Uterus (tissue), 4 donors: ENCODE results near the gene CDH3. TPM values are rescaled to one million over a fixed set of nuclear protein-coding genes. Genes with fewer than 3 reads are reported as not detected.

ENCODE experiments used
- DNase-seq, 2 donors: peaks; one replicate each; pipeline ENCODE4 v3.0.0-alpha.2; 2019 to 2020
- H3K27ac ChIP-seq, 2 donors: fragments of 200-600 bp; sonication (generic); 1 replicate in 1 of 2; 2 replicates in 1 of 2; pipeline ENCODE4 v1.5.1; 2016 to 2018
- H3K27me3 ChIP-seq, 2 donors: fragments of 200-600 bp; sonication (generic); one replicate each; pipeline ENCODE4 v1.5.1; 2018 to 2019; ENCODE audit warnings: control low read depth in 1 of 2
- H3K36me3 ChIP-seq, 2 donors: fragments of 200-600 bp; sonication (generic); one replicate each; pipeline ENCODE4 v1.5.1; 2019; ENCODE audit warnings: control low read depth in 1 of 2
- H3K4me1 ChIP-seq, 2 donors: fragments of 200-600 bp; sonication (generic); one replicate each; pipeline ENCODE4 v1.5.1; 2018 to 2019; ENCODE audit warnings: control low read depth in 1 of 2
- H3K4me3 ChIP-seq, 2 donors: fragments of 200-600 bp; sonication (generic); 1 replicate in 1 of 2; 2 replicates in 1 of 2; pipeline ENCODE4 v1.5.1; 2018 to 2019; ENCODE audit warnings: mild to moderate bottlenecking in 1 of 2
- H3K9me3 ChIP-seq, 2 donors: fragments of 200-600 bp; sonication (generic); one replicate each; pipeline ENCODE4 v1.5.1; 2019; ENCODE audit warnings: control low read depth in 1 of 2
- CTCF ChIP-seq, 4 experiments: fragments of 200-600 bp in 2 of 4; fragments of 450-650 bp in 2 of 4; sonication (generic) in 2 of 4; IDR thresholded peaks; one replicate each; pipeline ENCODE4 v1.5.1; 2016 to 2019; ENCODE audit warnings: antibody characterized with exemption in 4 of 4, mild to moderate bottlenecking in 2 of 4, moderate library complexity in 1 of 4
- POLR2A ChIP-seq, 2 donors: fragments of 450-650 bp; IDR thresholded peaks; one replicate each; pipeline ENCODE4 v1.6.1; 2016; ENCODE audit warnings: antibody characterized with exemption in 2 of 2, mild to moderate bottlenecking in 1 of 2, moderate library complexity in 1 of 2
- intact Hi-C: fragments of 100-400 bp; cut with DNase I; formaldehyde crosslinking; loops from one replicate; pipeline ENCODE4 v1.15.1; 2023; ENCODE audit warnings: low total_unique reads
- total RNA-seq, 4 donors: library from RNA; depleted of rRNA in 3 of 4; stranded (reverse); fragments of >200 nt in 3 of 4; gene quantifications; one replicate each; pipeline versions ENCODE4 v1.1.0 to v1.2.4, GENCODE V29; 2014 to 2023
- donor health status: DM: yes; HTN: yes; CAD: no.

The CDH3 gene
- total RNA-seq, 4 donors from 2014 or later: 5.1 to 55.3 (median 18.9) TPM

GRCh38 chr16:68685685-68686478 lies 40.8 kb downstream of the CDH3 start:
- Histone ChIP-seq H3K4me1 (no peaks in the 10 kb centered on the region), H3K4me3 (no peak overlapping the region), H3K27ac (no peak overlapping the region), H3K9me3 (no peaks in the 10 kb centered on the region), H3K27me3 (no peaks in the 10 kb centered on the region), H3K36me3 (no peaks in the 10 kb centered on the region)
- no peak for TF ChIP-seq CTCF (IDR thresholded peaks at IDR 0.05)
- no peak for TF ChIP-seq POLR2A (IDR thresholded peaks at IDR 0.05)
- intact Hi-C loops: no loop called here
- no peak for DNase-seq

- intact Hi-C loops: no loop called here
- DNase-seq: no peak
- no peak for TF ChIP-seq CTCF (IDR thresholded peaks at IDR 0.05)
- no peak for TF ChIP-seq POLR2A (IDR thresholded peaks at IDR 0.05)
- Histone ChIP-seq H3K36me3 (no peaks in the 10 kb centered on the region), H3K9me3 (no peaks in the 10 kb centered on the region), H3K4me3 (no peak overlapping the region), H3K27me3 (no peaks in the 10 kb centered on the region), H3K4me1 (no peaks in the 10 kb centered on the region), H3K27ac (no peak overlapping the region)
Observed at GRCh38 chr16:68686905-68687304, 41.8 kb downstream of the CDH3 start.

- DNase-seq: no peak
- H3K27ac ChIP-seq: no peak overlapping the region
- intact Hi-C loops: no loop called here
- no peaks in the 10 kb centered on the region for H3K27me3 ChIP-seq
- no peaks in the 10 kb centered on the region for H3K36me3 ChIP-seq
- no peaks in the 10 kb centered on the region for H3K4me1 ChIP-seq
- TF ChIP-seq CTCF (IDR thresholded peaks at IDR 0.05) (no peak), POLR2A (IDR thresholded peaks at IDR 0.05) (no peak)
- no peaks in the 10 kb centered on the region for H3K9me3 ChIP-seq
- H3K4me3 ChIP-seq: no peak overlapping the region
Observed at GRCh38 chr16:68689921-68690320, 44.8 kb downstream of the CDH3 start.

GRCh38 chr16:68695575-68695974 lies 50.5 kb downstream of the CDH3 start:
- TF ChIP-seq POLR2A (IDR thresholded peaks at IDR 0.05) (no peak), CTCF (IDR thresholded peaks at IDR 0.05) (no peak)
- Histone ChIP-seq H3K4me1 (no peaks in the 10 kb centered on the region), H3K36me3 (no peaks in the 10 kb centered on the region), H3K4me3 (no peak overlapping the region), H3K27me3 (no peaks in the 10 kb centered on the region), H3K9me3 (no peaks in the 10 kb centered on the region), H3K27ac (no peak overlapping the region)
- intact Hi-C loops: no loop called here
- no peak for DNase-seq

GRCh38 chr16:68696514-68696913 lies 51.4 kb downstream of the CDH3 start:
- intact Hi-C loops: no loop called here
- Histone ChIP-seq H3K27me3 (no peaks in the 10 kb centered on the region), H3K9me3 (no peaks in the 10 kb centered on the region), H3K4me1 (no peaks in the 10 kb centered on the region), H3K4me3 (no peak overlapping the region), H3K36me3 (no peaks in the 10 kb centered on the region), H3K27ac (no peak overlapping the region)
- DNase-seq: no peak
- TF ChIP-seq CTCF (IDR thresholded peaks at IDR 0.05) (no peak), POLR2A (IDR thresholded peaks at IDR 0.05) (no peak)
